ENCODE data around the gene TMEM131L.

DNA sequence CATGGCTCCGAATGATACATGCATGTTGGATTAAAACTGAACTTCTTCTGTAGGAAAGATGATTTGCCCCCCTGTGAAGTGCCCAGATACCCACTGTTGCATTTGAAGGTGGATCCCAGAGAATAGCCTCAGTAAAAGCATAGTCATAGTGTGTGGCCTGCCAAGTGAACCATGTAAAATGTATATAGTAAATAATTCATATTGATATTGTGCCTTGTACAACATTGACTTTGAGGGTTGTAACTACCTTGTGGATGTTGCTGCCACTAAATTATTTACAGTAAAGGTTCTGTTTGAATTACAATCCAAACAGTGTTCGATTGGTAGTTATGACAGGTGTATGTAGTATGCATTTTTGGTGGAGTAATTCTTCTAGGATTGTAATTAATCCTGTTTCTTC lies 19.2 kb downstream of the TMEM131L start:
- no peak for TF ChIP-seq POLR2A (IDR thresholded peaks at IDR 0.05)
- TF ChIP-seq, protein P1, sequence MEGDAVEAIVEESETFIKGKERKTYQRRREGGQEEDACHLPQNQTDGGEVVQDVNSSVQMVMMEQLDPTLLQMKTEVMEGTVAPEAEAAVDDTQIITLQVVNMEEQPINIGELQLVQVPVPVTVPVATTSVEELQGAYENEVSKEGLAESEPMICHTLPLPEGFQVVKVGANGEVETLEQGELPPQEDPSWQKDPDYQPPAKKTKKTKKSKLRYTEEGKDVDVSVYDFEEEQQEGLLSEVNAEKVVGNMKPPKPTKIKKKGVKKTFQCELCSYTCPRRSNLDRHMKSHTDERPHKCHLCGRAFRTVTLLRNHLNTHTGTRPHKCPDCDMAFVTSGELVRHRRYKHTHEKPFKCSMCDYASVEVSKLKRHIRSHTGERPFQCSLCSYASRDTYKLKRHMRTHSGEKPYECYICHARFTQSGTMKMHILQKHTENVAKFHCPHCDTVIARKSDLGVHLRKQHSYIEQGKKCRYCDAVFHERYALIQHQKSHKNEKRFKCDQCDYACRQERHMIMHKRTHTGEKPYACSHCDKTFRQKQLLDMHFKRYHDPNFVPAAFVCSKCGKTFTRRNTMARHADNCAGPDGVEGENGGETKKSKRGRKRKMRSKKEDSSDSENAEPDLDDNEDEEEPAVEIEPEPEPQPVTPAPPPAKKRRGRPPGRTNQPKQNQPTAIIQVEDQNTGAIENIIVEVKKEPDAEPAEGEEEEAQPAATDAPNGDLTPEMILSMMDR (IDR thresholded peaks at IDR 0.05): no peak

Data from adrenal gland (tissue), 5 donors.